Cardiac fibroblast (primary cell): Measurements from ENCODE around the gene BAIAP2L1.
"Not testable (repeated sequence)": the region's sequence is repeated elsewhere in the genome, so short reads cannot be mapped to it uniquely, and the experiment has no call there.

ENCODE experiments used
- DNase-seq, 2 donors: peaks; one replicate each; pipeline versions ENCODE4 v3.0.0 to v3.0.0-alpha.2; 2010; ENCODE audit warnings: low read depth in 2 of 2
- H3K4me3 ChIP-seq, 2 donors: replicated peaks in 1 of 2; 1 replicate in 1 of 2; 2 replicates in 1 of 2; pipeline ENCODE4 v1.5.1; 2011; ENCODE audit warnings: low read depth in 2 of 2, low read length in 2 of 2, mild to moderate bottlenecking in 2 of 2, moderate library complexity in 1 of 2
- CTCF ChIP-seq: IDR thresholded peaks from one replicate; pipeline ENCODE4 v1.5.1; 2011; ENCODE audit warnings: low read depth, mild to moderate bottlenecking, low read length, inconsistent platforms

The BAIAP2L1 gene

GRCh38 chr7:98396768-98397167 is 4.1 kb downstream of the BAIAP2L1 start:
- no peak for DNase-seq
- no peak for TF ChIP-seq CTCF

GRCh38 chr7:98395951-98396350 is 4.9 kb downstream of the BAIAP2L1 start:
- no peak for DNase-seq
- H3K4me3 ChIP-seq = no peak overlapping the region
- no peak for TF ChIP-seq CTCF

More at GRCh38 chr7:98396768-98397167, 4.1 kb downstream of the BAIAP2L1 start:
- no peak overlapping the region for H3K4me3 ChIP-seq

GRCh38 chr7:98395481-98395880 is 5.4 kb downstream of the BAIAP2L1 start:
- no peak for DNase-seq
- H3K4me3 ChIP-seq = no peak overlapping the region
- TF ChIP-seq CTCF = no peak

GRCh38 chr7:98394377-98394836 is 6.5 kb downstream of the BAIAP2L1 start:
- no peak overlapping the region for H3K4me3 ChIP-seq
- peak; percentile 66 to 85 for DNase-seq
- TF ChIP-seq CTCF = no peak

- no peak for DNase-seq
- no peak overlapping the region for H3K4me3 ChIP-seq
- TF ChIP-seq CTCF = no peak
Measured at GRCh38 chr7:98387544-98388226, 13.2 kb downstream of the BAIAP2L1 start.

GRCh38 chr7:98387131-98387530 is 13.8 kb downstream of the BAIAP2L1 start:
- H3K4me3 ChIP-seq = no peak overlapping the region
- no peak for DNase-seq
- no peak for TF ChIP-seq CTCF

- DNase-seq, H3K4me3 ChIP-seq: not testable (repeated sequence)
Measured at GRCh38 chr7:98385532-98385931, 15.4 kb downstream of the BAIAP2L1 start.
